Cardiac fibroblast (primary cell): ENCODE data around the gene TUB.

ENCODE experiments used
- DNase-seq, 2 donors: peaks; one replicate each; pipeline versions ENCODE4 v3.0.0 to v3.0.0-alpha.2; 2010; ENCODE audit warnings: low read depth in 2 of 2
- H3K4me3 ChIP-seq, 2 donors: replicated peaks in 1 of 2; 1 replicate in 1 of 2; 2 replicates in 1 of 2; pipeline ENCODE4 v1.5.1; 2011; ENCODE audit warnings: low read depth in 2 of 2, low read length in 2 of 2, mild to moderate bottlenecking in 2 of 2, moderate library complexity in 1 of 2
- CTCF ChIP-seq: IDR thresholded peaks from one replicate; pipeline ENCODE4 v1.5.1; 2011; ENCODE audit warnings: low read depth, mild to moderate bottlenecking, low read length, inconsistent platforms

Gene TUB

DNA sequence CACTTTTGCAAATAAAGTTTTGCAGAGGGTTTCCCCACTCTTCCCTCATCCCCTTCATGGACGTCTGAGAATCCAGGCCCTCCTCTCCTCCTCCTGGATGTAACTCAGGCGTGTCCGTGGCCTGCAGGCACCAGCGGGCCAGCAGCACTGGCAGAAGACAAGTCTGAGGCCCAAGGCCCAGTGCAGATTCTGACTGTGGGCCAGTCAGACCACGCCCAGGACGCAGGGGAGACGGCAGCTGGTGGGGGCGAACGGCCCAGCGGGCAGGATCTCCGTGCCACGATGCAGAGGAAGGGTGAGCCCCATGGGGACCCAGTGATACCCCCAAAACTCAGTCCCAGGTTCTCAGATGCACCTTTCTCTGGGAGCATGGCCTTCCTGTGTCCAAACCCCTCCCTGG, 14.4 kb downstream of the TUB start:
- no peak for TF ChIP-seq CTCF
- DNase-seq = no peak
- H3K4me3 ChIP-seq = no peak overlapping the region

DNA sequence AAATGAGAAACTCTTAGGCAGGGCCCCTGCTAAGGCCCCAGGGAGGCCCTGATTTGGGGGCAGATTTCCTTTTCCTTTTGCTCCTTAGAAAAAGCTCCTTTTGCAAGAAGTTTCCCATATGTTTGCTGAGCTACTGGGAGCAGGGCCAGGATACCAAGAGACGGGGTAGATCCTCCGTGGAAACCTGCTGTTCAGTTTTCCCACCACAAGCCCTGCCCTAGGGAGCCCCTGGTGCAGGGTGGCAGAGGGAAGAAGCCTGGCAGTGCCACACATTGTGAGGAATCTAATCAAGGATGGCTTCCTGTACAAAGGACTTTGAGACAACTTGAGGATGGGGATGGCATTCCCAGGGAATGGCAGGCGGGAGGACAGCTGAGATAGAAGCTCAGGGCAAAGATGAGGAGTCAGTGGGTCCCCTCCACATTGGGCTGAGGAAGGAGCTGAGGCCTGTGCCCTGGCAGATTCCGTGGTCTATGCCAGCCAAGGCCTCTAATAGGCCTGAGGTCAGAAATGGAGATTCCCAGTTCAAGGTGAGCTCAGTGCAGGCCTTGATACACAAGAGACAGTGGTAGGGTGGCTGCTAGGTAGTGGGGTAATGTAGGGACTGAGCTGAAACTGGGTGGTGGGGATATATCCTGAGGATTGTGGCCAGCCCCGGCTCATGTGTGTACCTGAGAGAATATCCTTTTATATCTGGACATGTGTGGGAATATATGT, 15.0 kb downstream of the TUB start:
- H3K4me3 ChIP-seq = no peak overlapping the region
- TF ChIP-seq CTCF = no peak
- no peak for DNase-seq

DNA sequence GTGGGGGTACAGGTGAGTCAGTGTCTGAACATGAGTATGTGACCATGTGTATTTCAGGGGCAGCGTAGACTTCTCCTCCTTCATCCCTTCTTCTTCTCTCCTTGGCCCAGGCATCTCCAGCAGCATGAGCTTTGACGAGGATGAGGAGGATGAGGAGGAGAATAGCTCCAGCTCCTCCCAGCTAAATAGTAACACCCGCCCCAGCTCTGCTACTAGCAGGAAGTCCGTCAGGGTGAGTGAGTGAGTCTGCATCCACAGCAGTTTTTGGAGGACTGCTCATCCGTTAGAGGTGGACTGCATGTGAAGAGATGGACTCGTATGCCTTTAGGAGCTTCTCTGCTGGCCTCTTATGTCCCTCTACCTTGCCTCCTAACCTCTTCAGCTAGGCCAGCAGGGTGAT, 15.6 kb downstream of the TUB start:
- no peak for DNase-seq
- no peak for TF ChIP-seq CTCF
- H3K4me3 ChIP-seq = no peak overlapping the region

- DNase-seq = no peak
These were observed 16.1 kb downstream of the TUB start for GRCh38 chr11:8097062-8097461.

DNA sequence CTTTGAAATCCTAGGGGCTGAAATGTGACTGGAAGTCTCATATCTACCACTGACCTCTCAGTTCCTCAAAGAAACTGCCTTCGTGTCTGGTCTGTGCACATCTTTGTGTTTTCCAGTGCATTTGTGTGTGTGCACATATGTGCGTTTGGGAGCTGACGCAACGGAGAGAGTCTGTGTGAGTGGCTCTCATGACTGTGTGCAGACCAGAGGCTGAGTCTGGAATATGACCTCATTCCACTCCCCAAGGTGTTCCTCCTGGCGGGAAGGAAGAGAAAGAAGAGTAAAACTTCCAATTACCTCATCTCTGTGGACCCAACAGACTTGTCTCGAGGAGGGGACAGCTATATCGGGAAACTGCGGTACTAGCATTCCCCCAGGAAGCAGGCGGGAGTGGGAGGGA, 16.5 kb downstream of the TUB start:
- H3K4me3 ChIP-seq = no peak overlapping the region
- no peak for DNase-seq
- no peak for TF ChIP-seq CTCF

More at GRCh38 chr11:8097062-8097461, 16.1 kb downstream of the TUB start:
- TF ChIP-seq CTCF = no peak
- H3K4me3 ChIP-seq = no peak overlapping the region

- no peak overlapping the region for H3K4me3 ChIP-seq
- TF ChIP-seq CTCF = no peak
- DNase-seq = no peak
These were observed 16.9 kb downstream of the TUB start for GRCh38 chr11:8097926-8098325.

- DNase-seq = peak; percentile 15 to 44
- no peak for TF ChIP-seq CTCF
- H3K4me3 ChIP-seq = no peak overlapping the region
These were observed 17.4 kb downstream of the TUB start for GRCh38 chr11:8098361-8098760.
